H9 (cell line): Measurements from ENCODE around the gene SPRR3. TPM values are rescaled to one million over a fixed set of nuclear protein-coding genes. Genes with fewer than 3 reads are reported as not detected.

Source experiments
- DNase-seq: peaks from one replicate; pipeline ENCODE4 v3.0.0-alpha.2; 2017
- H2AFZ ChIP-seq: one replicate; pipeline ENCODE4 v1.6.1; 2013; ENCODE audit warnings: mild to moderate bottlenecking, low read length, control low read depth, moderate library complexity
- H2AK5ac ChIP-seq: 2 replicates; pipeline ENCODE4 v1.6.1; 2013; ENCODE audit warnings: low read length, control low read depth, mixed read lengths; ENCODE audit not compliant: insufficient read length
- H2BK120ac ChIP-seq: one replicate; pipeline ENCODE4 v1.6.1; 2013; ENCODE audit warnings: low read depth, mild to moderate bottlenecking, low read length, control low read depth, inconsistent platforms; ENCODE audit not compliant: poor library complexity, severe bottlenecking
- H2BK12ac ChIP-seq: 2 replicates; pipeline ENCODE4 v1.6.1; 2013; ENCODE audit warnings: low read length, control low read depth, mixed read lengths, low read depth; ENCODE audit not compliant: insufficient read length
- H2BK15ac ChIP-seq: 2 replicates; pipeline ENCODE4 v1.6.1; 2013; ENCODE audit warnings: low read depth, low read length, control low read depth
- H2BK20ac ChIP-seq: one replicate; pipeline ENCODE4 v1.6.1; 2013; ENCODE audit warnings: low read depth, mild to moderate bottlenecking, low read length, control low read depth, inconsistent platforms; ENCODE audit not compliant: poor library complexity, severe bottlenecking
- H2BK5ac ChIP-seq: 2 replicates; pipeline ENCODE4 v1.6.1; 2013; ENCODE audit warnings: low read length, control low read depth, mixed read lengths; ENCODE audit not compliant: insufficient read length
- H3K14ac ChIP-seq: 2 replicates; pipeline ENCODE4 v1.6.1; 2013; ENCODE audit warnings: low read length, control low read depth; ENCODE audit not compliant: insufficient read depth
- H3K18ac ChIP-seq: 2 replicates; pipeline ENCODE4 v1.6.1; 2013; ENCODE audit warnings: low read depth, mild to moderate bottlenecking, mixed read lengths, low read length, control low read depth; ENCODE audit not compliant: insufficient read length
- H3K23ac ChIP-seq: 2 replicates; pipeline ENCODE4 v1.6.1; 2013; ENCODE audit warnings: low read length, control low read depth, mixed read lengths, low read depth; ENCODE audit not compliant: insufficient read length
- H3K23me2 ChIP-seq: 2 replicates; pipeline ENCODE4 v1.6.1; 2013; ENCODE audit warnings: low read depth, mild to moderate bottlenecking, mixed read lengths, low read length, control low read depth; ENCODE audit not compliant: insufficient read length, poor library complexity, severe bottlenecking
- H3K27ac ChIP-seq: 2 replicates; pipeline ENCODE4 v1.5.1; 2013; ENCODE audit warnings: low read length, control low read depth, mixed read lengths, low read depth; ENCODE audit not compliant: insufficient read length
- H3K27me3 ChIP-seq: 2 replicates; pipeline ENCODE4 v1.6.1; 2013; ENCODE audit warnings: low read length, control low read depth, inconsistent platforms; ENCODE audit not compliant: insufficient read depth
- H3K4ac ChIP-seq: 2 replicates; pipeline ENCODE4 v1.6.1; 2013; ENCODE audit warnings: low read depth, mild to moderate bottlenecking, control low read depth, inconsistent platforms, low read length, moderate library complexity
- H3K4me1 ChIP-seq: 2 replicates; pipeline ENCODE4 v1.6.1; 2013; ENCODE audit warnings: low read length, control low read depth, inconsistent platforms; ENCODE audit not compliant: insufficient read depth
- H3K4me2 ChIP-seq: 2 replicates; pipeline ENCODE4 v1.6.1; 2013; ENCODE audit warnings: low read length, control low read depth, mixed read lengths; ENCODE audit not compliant: insufficient read length, insufficient read depth
- H3K56ac ChIP-seq: 2 replicates; pipeline ENCODE4 v1.6.1; 2013; ENCODE audit warnings: low read depth, mild to moderate bottlenecking, mixed read lengths, low read length, control low read depth; ENCODE audit not compliant: insufficient read length
- H3K79me1 ChIP-seq: 2 replicates; pipeline ENCODE4 v1.6.1; 2013; ENCODE audit warnings: low read depth, mild to moderate bottlenecking, moderate library complexity, low read length, control low read depth, inconsistent platforms; ENCODE audit not compliant: insufficient read depth, poor library complexity, severe bottlenecking
- H3K79me2 ChIP-seq: 2 replicates; pipeline ENCODE4 v1.6.1; 2013; ENCODE audit warnings: low read length, control low read depth, inconsistent platforms; ENCODE audit not compliant: insufficient read depth
- H3K9ac ChIP-seq: 2 replicates; pipeline ENCODE4 v1.6.1; 2013; ENCODE audit warnings: low read length, control low read depth, mixed read lengths; ENCODE audit not compliant: insufficient read length; ENCODE audit errors: extremely low read depth
- H3K9me3 ChIP-seq: one replicate; pipeline ENCODE4 v1.6.1; 2013; ENCODE audit warnings: low read depth, low read length, inconsistent platforms; ENCODE audit not compliant: control insufficient read depth
- H3T11ph ChIP-seq: one replicate; pipeline ENCODE4 v1.6.1; 2013; ENCODE audit warnings: mild to moderate bottlenecking, low read length, control low read depth, inconsistent platforms
- H4K20me1 ChIP-seq: one replicate; pipeline ENCODE4 v1.6.1; 2013; ENCODE audit not compliant: control insufficient read depth, insufficient read length, insufficient read depth
- H4K5ac ChIP-seq: 2 replicates; pipeline ENCODE4 v1.6.1; 2013; ENCODE audit warnings: low read depth, mild to moderate bottlenecking, mixed read lengths, low read length, control low read depth; ENCODE audit not compliant: insufficient read length
- H4K8ac ChIP-seq: replicated peaks from 2 replicates; pipeline ENCODE4 v1.6.1; 2013; ENCODE audit warnings: low read length, control low read depth, mixed read lengths, low read depth; ENCODE audit not compliant: insufficient read length
- H4K91ac ChIP-seq: 2 replicates; pipeline ENCODE4 v1.6.1; 2013; ENCODE audit warnings: low read depth, mild to moderate bottlenecking, moderate library complexity, mixed read lengths, low read length, control low read depth; ENCODE audit not compliant: insufficient read length
- H3K27ac Mint-ChIP-seq, 3 experiments: 2 replicates in 2 of 3; 3 replicates in 1 of 3; pipeline ENCODE4 v1.8.0; 2020 to 2021; ENCODE audit warnings: mixed read lengths in 3 of 3, mild to moderate bottlenecking in 1 of 3, moderate library complexity in 1 of 3
- H3K27me3 Mint-ChIP-seq: 2 replicates; pipeline ENCODE4 v1.8.0; 2021; ENCODE audit warnings: low read depth, mild to moderate bottlenecking, moderate library complexity, mixed read lengths
- H3K36me3 Mint-ChIP-seq, 3 experiments: 2 replicates in 2 of 3; 3 replicates in 1 of 3; pipeline ENCODE4 v1.8.0; 2020 to 2021; ENCODE audit warnings: low read depth in 3 of 3, mixed read lengths in 3 of 3; ENCODE audit not compliant: insufficient read depth in 1 of 3
- H3K4me1 Mint-ChIP-seq, 2 experiments: 2 replicates each; pipeline ENCODE4 v1.8.0; 2020; ENCODE audit warnings: mixed read lengths in 2 of 2
- H3K4me3 Mint-ChIP-seq, 2 experiments: 2 replicates in 1 of 2; 3 replicates in 1 of 2; pipeline ENCODE4 v1.8.0; 2020 to 2021; ENCODE audit warnings: mild to moderate bottlenecking in 2 of 2, mixed read lengths in 2 of 2, moderate library complexity in 1 of 2
- H3K9me3 Mint-ChIP-seq, 2 experiments: 2 replicates in 1 of 2; 3 replicates in 1 of 2; pipeline ENCODE4 v1.8.0; 2020; ENCODE audit warnings: mild to moderate bottlenecking in 2 of 2, mixed read lengths in 2 of 2, moderate library complexity in 1 of 2
- WGBS: extraction: QIAGEN DNeasy Blood & Tissue Kit; methylation state at CpG from one replicate; pipeline ENCODE4 v1.1.7; 2013; ENCODE audit warnings: missing lambda C conversion rate, low lambda C conversion rate, mixed read lengths; ENCODE audit not compliant: insufficient read length; ENCODE audit errors: extremely low coverage; 5-methylcytosine and 5-hydroxymethylcytosine counted together
- total RNA-seq: library from RNA; stranded (reverse); gene quantifications from 2 replicates; pipeline ENCODE4 v1.2.1, GENCODE V29; 2021
- TF ChIP-seq, protein P1 (sequence below): fragments of 200-600 bp; sonication (generic); conservative IDR thresholded peaks from 3 replicates; pipeline ENCODE4 v1.8.0; 2021; ENCODE audit warnings: antibody characterized with exemption, mild to moderate bottlenecking

The SPRR3 gene
- total RNA-seq, 1 experiment from 2014 or later, result not detected

GRCh38 chr1:152954436-152954835, 47.1 kb upstream of the SPRR3 start:
- Histone ChIP-seq H3K4me1 (no peaks in the 10 kb centered on the region), H3K79me1 (no peaks in the 10 kb centered on the region), H3K18ac (no peak overlapping the region), H3K4ac (no peak overlapping the region), H2BK20ac (no peak overlapping the region), H3K9ac (no peak overlapping the region), H2AFZ (no peak overlapping the region), H3K79me2 (no peaks in the 10 kb centered on the region), H2BK120ac (no peak overlapping the region), H3K9me3 (no peaks in the 10 kb centered on the region), H4K91ac (no peak overlapping the region), H3K27me3 (no peaks in the 10 kb centered on the region), H4K20me1 (no peaks in the 10 kb centered on the region), H3K14ac (no peak overlapping the region), H3K27ac (no peak overlapping the region), H3K56ac (no peak overlapping the region), H2AK5ac (no peak overlapping the region), H4K8ac (no peak overlapping the region), H3K23ac (no peak overlapping the region), H4K5ac (no peak overlapping the region), H3K23me2 (no peaks in the 10 kb centered on the region), H2BK5ac (no peak overlapping the region), H3T11ph (no peak overlapping the region), H3K4me2 (no peak overlapping the region), H2BK12ac (no peak overlapping the region), H2BK15ac (no peak overlapping the region)
- Mint-ChIP-seq H3K36me3 (no peaks in the 10 kb centered on the region), H3K4me3 (no peak overlapping the region), H3K9me3 (peaks cover 22 to 57% of the 10 kb centered on the region in 2 experiments), H3K27ac (no peak overlapping the region), H3K4me1 (no peaks in the 10 kb centered on the region), H3K27me3 (peaks cover 5% of the 10 kb centered on the region)
- WGBS, result no CpG with 5 or more reads among the region's 6 CpGs
- no peak for DNase-seq
- TF ChIP-seq, protein P1, sequence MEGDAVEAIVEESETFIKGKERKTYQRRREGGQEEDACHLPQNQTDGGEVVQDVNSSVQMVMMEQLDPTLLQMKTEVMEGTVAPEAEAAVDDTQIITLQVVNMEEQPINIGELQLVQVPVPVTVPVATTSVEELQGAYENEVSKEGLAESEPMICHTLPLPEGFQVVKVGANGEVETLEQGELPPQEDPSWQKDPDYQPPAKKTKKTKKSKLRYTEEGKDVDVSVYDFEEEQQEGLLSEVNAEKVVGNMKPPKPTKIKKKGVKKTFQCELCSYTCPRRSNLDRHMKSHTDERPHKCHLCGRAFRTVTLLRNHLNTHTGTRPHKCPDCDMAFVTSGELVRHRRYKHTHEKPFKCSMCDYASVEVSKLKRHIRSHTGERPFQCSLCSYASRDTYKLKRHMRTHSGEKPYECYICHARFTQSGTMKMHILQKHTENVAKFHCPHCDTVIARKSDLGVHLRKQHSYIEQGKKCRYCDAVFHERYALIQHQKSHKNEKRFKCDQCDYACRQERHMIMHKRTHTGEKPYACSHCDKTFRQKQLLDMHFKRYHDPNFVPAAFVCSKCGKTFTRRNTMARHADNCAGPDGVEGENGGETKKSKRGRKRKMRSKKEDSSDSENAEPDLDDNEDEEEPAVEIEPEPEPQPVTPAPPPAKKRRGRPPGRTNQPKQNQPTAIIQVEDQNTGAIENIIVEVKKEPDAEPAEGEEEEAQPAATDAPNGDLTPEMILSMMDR, result no peak
